Glutamatergic neuron (in vitro differentiated cells): ENCODE data around the gene TBL1XR1. TPM values are rescaled to one million over a fixed set of nuclear protein-coding genes. Genes with fewer than 3 reads are reported as not detected.
A peak's percentile ranks its signal among the peaks of the same experiment; 100 is the strongest.

Experiments
- DNase-seq: peaks from one replicate; pipeline ENCODE4 v3.0.0; 2022
- H3K27ac Mint-ChIP-seq: one replicate; pipeline ENCODE4 v1.8.0; 2020; ENCODE audit warnings: mild to moderate bottlenecking, mixed read lengths, inconsistent platforms; ENCODE audit not compliant: unreplicated experiment
- H3K27me3 Mint-ChIP-seq: one replicate; pipeline ENCODE4 v1.8.0; 2020; ENCODE audit warnings: mild to moderate bottlenecking, moderate library complexity, mixed read lengths, inconsistent platforms; ENCODE audit not compliant: unreplicated experiment
- H3K36me3 Mint-ChIP-seq: one replicate; pipeline ENCODE4 v1.8.0; 2020; ENCODE audit warnings: mild to moderate bottlenecking, mixed read lengths, inconsistent platforms; ENCODE audit not compliant: unreplicated experiment
- H3K4me1 Mint-ChIP-seq: one replicate; pipeline ENCODE4 v1.8.0; 2020; ENCODE audit warnings: mild to moderate bottlenecking, low read depth, mixed read lengths, inconsistent platforms; ENCODE audit not compliant: unreplicated experiment
- H3K4me3 Mint-ChIP-seq: one replicate; pipeline ENCODE4 v1.8.0; 2020; ENCODE audit warnings: mild to moderate bottlenecking, mixed read lengths, inconsistent platforms; ENCODE audit not compliant: unreplicated experiment
- H3K9me3 Mint-ChIP-seq: one replicate; pipeline ENCODE4 v1.8.0; 2020; ENCODE audit warnings: mild to moderate bottlenecking, moderate library complexity, mixed read lengths, inconsistent platforms; ENCODE audit not compliant: unreplicated experiment
- CTCF ChIP-seq: fragments of 200-600 bp; sonication (generic); IDR thresholded peaks from one replicate; pipeline ENCODE4 v1.5.0; 2021; ENCODE audit not compliant: partially characterized antibody, unreplicated experiment
- total RNA-seq: library from RNA; stranded (reverse); fragmentation: NEBNext Ultra II Directional; extraction: Animal tissue kit (Norgen Biotek cat#: 25700); gene quantifications from one replicate; pipeline ENCODE4 v1.2.1, GENCODE V29; 2021; ENCODE audit not compliant: unreplicated experiment

TBL1XR1 gene
- total RNA-seq, 1 donor from 2014 or later: 101 TPM

- DNase-seq: no peak
- Mint-ChIP-seq H3K4me3 (no peak overlapping the region), H3K27ac (no peak overlapping the region), H3K9me3 (peaks cover 2% of the 10 kb centered on the region), H3K27me3 (no peaks in the 10 kb centered on the region), H3K36me3 (peaks cover 4% of the 10 kb centered on the region), H3K4me1 (peaks cover 19% of the 10 kb centered on the region)
- no peak for TF ChIP-seq CTCF
These were observed 63.1 kb downstream of the TBL1XR1 start for GRCh38 chr3:177133860-177134815.

GRCh38 chr3:177131927-177132636 lies 65.2 kb downstream of the TBL1XR1 start:
- H3K4me1 Mint-ChIP-seq: peaks cover 25% of the 10 kb centered on the region
- H3K4me3 Mint-ChIP-seq: no peak overlapping the region
- H3K36me3 Mint-ChIP-seq: peaks cover 4% of the 10 kb centered on the region
- no peaks in the 10 kb centered on the region for H3K27me3 Mint-ChIP-seq
- DNase-seq: no peak
- TF ChIP-seq CTCF: no peak
- peaks cover 2% of the 10 kb centered on the region for H3K9me3 Mint-ChIP-seq
- peak overlapping the region; percentile 31 for H3K27ac Mint-ChIP-seq

- Mint-ChIP-seq H3K4me3 (no peak overlapping the region), H3K27me3 (no peaks in the 10 kb centered on the region), H3K9me3 (no peaks in the 10 kb centered on the region), H3K4me1 (peaks cover 23% of the 10 kb centered on the region), H3K36me3 (no peaks in the 10 kb centered on the region), H3K27ac (no peak overlapping the region)
- no peak for TF ChIP-seq CTCF
- DNase-seq: no peak
These were observed 70.3 kb downstream of the TBL1XR1 start for GRCh38 chr3:177127008-177127407.

GRCh38 chr3:177126015-177126773 lies 71.1 kb downstream of the TBL1XR1 start:
- no peak for TF ChIP-seq CTCF
- no peak for DNase-seq
- peaks cover 25% of the 10 kb centered on the region for H3K4me1 Mint-ChIP-seq
- no peaks in the 10 kb centered on the region for H3K27me3 Mint-ChIP-seq
- H3K36me3 Mint-ChIP-seq: no peaks in the 10 kb centered on the region
- no peak overlapping the region for H3K27ac Mint-ChIP-seq
- H3K9me3 Mint-ChIP-seq: no peaks in the 10 kb centered on the region
- no peak overlapping the region for H3K4me3 Mint-ChIP-seq
